Left forelimb (tissue), 1 donor: Measurements from ENCODE around the gene OSBPL9.
"Not testable (repeated sequence)": the region's sequence is repeated elsewhere in the genome, so short reads cannot be mapped to it uniquely, and the experiment has no call there.

ENCODE experiments used
- DNase-seq: peaks from one replicate; pipeline ENCODE4 v3.0.0-alpha.2; 2018; ENCODE audit warnings: low spot score

OSBPL9 gene

DNA sequence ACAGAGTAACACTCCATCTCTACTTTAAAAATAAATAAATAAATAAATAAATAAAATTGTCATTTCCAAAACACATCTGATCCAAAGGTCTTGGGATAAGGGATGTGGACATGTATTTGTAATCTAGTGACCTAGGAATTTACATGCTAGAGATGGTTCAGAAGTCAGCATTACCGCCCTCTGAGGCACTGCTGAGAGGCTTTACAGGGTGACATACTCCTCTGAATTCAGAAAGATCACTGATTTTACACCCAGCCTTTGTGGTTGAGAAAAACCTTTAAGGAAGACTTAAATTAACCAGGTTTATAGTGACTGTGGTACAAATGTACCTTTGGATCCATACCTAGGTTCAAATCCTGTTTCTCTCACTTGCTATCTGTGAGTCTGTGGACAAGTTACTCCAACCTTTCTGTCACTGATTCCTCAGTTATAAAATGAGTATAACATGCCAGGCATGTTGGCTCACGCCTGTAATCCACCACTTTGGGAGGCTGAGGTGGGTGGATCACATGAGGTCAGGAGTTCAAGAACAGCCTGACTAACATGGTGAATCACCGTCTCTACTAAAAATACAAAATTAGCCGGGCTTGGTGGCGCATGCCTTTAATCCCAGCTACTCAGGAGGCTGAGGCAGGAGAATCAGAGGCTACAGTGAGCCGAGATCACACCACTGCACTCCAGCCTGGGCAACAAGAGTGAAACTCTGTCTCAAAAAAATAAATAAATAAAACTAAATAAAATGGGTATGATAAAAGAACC lies 20.1 kb downstream of the OSBPL9 start:
- no peak for DNase-seq

DNA sequence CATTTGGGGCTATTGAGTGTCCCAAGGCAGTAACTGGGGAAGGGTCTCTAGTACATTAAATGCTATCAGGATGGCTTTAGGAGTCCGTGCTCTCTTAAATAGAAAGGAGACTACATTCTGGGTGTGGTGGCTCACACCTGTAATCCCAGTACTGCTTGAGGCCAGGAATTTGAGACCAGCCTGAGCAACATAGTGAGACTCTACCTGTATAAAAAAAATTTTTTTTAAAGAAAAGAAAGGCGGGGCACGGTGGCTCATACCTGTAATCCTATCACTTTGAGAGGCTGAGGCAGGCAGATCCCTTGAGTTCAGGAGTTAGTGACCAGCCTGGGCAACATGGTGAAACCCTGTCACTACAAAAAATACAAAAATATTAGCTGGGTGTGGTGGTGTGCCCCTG lies 21.5 kb downstream of the OSBPL9 start:
- no peak for DNase-seq

DNA sequence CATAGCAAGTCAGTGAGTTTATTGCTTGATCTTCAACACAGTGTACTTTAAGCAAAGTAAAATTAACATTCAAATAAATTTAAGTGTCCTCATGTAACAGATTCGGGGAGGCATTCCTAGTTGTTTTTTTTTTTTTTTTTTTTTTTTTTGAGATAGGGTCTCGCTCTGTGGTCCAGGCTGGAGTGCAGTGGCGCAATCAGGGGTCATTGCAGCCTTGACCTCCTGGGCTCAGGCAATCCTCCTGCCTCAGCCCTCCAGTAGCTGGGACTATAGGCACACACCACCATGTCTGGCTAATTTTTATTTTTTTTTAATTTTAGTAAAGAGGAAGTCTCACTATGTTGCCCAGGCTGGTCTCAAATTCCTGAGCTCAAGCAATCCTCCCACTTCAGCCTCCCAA lies 22.8 kb downstream of the OSBPL9 start:
- no peak for DNase-seq

DNA sequence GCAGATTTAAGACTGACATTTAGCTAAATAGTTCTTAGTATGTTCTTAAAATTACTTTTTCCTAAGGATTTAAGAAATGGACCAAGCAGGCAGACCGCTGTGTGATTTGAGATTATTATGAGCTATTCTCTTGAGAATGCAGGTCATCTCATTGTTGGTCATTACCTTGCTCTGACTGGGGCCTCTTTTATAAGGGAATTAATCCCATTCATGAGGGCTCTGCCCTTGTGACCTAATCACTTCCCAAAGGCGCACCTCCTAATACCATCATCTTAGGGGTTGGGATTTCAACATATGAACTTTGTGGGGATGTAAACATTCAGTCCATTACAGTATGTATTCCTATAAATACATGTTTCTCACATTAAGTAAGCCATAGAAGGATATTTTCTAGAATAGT lies 24.2 kb downstream of the OSBPL9 start:
- DNase-seq, result no peak

DNA sequence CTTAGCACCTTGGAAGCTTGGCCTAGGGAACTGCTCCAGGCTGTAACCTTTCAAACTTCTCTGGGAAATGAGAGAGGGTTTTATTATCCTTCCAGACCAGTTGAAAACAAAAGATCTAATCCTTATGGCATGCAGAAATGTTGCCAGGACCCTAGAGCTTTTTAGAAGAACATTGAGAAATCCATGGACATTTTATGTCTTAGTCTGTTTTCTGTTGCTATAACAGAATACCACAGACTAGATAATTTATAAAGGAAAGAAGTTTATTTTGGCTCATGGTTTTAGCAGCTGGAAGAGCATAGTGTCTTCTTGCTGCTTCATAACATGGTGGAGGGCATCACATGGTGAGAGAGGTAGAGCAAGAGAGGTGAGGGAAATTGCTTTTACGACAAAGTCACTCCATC lies 25.8 kb downstream of the OSBPL9 start:
- no peak for DNase-seq

DNA sequence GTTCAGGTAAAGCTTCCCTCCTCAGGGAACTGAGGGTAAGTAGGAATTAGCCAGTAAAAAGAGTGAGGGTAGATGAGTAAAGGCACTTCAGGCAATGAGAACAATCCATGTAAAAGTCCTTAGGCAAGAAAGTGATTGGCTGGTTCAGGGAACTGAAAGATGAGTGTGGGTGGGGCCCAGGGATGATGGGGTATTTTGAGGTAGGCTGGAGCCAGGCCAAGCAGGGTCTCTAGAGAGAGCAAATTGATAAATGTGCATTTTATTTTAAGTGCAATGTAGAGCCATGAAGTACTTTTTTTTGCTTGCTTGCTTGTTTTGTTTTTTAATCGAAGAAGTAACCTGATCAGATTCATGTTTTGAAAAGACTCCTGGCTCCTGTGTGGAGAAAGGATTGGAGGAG lies 26.5 kb downstream of the OSBPL9 start:
- no peak for DNase-seq

DNA sequence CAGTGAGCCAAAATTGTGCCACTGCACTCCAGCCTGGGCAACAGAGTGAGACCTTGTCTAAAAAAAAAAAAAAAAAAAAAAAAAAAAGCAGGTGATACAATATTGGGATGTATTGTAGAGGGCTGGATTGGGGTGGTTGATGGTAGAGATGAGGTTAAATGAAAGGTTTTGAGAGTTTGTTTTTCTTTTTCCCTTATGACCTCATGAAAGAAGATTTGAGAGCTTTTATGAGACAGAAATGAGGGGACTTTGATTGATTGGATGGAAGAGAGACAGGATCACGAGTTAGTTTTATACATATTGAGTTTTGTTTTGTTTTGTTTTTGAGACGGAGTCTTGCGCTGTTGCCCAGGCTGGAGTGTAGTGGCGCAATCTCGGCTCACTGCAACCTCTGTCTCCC lies 27.1 kb downstream of the OSBPL9 start:
- DNase-seq, result no peak

DNA sequence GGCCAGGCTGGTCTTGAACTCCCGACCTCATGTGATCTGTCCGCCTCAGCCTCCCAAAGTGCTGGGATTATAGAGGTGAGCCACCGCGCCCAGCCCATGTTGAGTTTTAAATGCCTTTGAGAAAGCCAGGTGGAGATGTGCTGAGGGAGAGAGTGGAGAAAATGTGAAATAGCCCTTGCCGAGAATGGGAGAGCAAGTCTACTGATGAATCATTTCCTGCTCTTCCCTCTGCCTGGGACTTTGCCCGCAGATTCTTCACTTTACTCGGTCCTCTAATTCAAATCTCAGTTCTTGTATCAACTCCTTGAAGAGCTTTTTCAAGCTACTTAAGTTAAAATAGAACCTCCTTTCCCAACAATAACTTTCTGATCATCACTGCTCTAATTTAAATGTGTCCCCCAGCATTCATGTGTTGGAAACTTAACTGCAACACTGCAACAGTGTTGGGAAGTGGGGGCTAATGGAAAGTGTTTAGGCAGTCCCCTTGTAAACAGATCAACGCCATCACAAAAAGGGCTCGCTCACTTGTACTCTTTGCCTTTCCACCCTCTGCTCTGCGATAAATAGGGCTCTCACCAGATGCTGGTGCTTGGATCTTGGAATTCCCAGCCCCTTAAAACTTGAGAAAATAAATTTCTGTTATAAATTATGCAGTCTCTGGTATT lies 27.8 kb downstream of the OSBPL9 start:
- no peak for DNase-seq

DNA sequence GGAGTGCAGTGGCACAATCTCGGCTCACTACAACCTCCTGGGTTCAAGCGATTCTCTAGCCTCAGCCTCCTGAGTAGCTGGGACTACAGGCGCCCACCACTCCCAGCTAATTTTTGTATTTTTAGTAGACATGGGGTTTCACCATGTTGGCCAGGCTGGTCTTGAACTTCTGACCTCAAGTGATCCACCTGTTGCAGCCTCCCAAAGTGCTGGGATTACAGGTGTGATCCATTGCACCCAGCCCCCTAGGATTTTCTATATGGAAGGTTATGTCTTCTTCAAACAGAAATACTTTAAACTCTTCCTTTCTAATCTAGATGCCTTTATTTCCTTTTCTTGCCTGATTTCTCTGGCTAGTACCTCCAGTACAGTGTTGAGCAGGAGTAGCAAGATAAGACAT lies 29.7 kb downstream of the OSBPL9 start:
- not testable (repeated sequence) for DNase-seq

DNA sequence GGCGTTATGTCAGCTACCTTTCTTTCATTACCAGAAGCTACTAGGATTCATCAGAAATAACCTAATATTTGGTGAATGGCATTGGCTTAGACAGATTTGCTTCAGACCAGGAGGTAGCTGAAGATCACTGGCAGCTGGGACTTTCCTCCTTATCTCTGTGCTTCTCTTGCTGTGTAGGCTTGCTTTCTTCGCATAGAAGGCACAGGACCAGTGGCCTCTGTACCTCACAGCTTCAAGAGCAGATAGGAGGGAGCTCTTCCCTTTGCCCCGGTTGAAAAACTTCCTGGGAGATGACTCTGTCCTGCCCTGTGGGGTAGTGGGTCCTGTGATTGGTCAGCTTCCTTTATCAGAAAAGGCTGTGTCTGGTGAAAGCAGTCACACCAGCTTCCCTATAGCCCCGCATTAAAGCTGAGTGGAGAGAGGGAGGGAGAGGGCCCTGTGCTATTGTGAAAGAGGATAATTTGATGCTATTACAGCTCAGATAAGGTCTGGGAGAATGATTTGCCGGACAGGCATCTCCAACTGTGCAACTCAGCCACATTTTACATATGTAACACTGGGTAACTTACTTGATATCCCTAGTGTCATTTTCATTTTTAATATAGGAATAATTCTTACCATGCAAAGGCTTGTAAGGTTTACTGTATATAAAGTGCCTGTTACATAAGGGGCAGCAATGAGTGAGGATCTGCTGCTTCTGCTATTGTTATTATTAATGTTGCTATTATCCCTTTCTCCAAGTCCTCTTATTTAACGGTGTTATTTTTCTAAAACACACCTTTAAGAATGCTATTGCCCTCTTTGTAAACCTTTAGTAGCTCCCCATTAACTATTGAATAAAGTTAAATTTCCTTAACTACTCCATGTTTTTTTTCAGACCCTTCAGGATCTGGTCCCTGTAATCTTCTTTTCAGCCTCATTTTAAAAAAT lies 31.6 kb downstream of the OSBPL9 start:
- DNase-seq, result no peak

DNA sequence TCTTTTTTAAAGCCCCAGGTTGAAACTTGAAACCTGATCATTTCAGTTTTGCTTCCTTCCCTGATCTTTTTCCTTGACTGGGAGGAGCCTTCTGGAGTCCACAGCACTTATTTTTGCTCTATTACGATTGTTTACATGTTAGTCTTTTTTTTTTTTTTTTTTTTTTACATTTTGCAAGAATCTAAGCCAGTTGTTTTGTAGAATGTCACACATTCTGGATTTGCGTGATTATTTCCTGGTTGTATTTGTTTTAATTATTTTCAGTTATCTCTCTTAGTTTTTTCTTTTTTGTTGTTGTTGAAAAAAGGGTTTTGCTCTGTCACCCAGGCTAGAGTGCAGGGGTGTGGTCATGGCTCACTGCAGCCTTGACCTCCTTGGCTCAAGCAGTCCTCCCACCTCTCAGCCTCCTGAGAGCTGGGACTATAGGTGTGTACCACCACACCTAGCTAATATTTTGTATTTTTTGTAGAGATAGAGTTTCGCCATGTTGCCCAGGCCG lies 32.8 kb downstream of the OSBPL9 start:
- no peak for DNase-seq

DNA sequence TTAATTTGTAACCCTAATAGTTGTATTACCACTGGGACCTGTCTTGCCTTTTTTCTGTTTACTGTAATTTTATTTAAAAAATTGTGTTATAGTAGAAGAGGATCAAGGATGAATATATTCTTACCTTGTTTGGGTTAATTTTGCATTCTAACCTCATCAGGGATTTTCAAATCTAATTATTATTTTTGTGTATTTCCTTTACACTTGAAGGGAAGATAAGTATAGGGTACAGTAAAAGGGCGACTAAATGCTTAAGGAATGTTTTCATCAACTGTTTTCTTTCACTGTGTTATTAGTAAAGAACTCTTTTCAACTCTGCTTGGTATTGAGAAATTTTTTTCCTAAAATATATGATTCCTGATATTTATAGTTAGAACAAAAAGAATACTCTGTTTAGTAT lies 33.3 kb downstream of the OSBPL9 start:
- no peak for DNase-seq

DNA sequence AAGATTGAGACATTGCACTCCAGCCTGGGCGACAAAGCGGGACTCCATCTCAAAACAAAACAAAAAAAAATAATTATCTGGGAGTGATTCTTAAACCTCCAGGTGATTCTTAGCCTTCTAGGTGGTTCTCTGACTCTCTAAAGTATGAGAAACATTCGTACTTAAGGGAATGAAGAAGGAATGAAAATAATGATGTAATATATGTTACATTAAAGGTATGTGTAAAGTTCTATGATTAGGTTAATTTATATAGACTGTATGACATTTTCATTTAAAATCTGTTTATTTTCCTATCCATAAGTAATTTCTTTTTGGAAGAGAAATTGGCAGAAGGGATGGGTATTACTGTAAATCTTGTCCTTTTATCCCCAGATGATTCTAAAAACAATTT lies 34.7 kb downstream of the OSBPL9 start:
- no peak for DNase-seq

DNA sequence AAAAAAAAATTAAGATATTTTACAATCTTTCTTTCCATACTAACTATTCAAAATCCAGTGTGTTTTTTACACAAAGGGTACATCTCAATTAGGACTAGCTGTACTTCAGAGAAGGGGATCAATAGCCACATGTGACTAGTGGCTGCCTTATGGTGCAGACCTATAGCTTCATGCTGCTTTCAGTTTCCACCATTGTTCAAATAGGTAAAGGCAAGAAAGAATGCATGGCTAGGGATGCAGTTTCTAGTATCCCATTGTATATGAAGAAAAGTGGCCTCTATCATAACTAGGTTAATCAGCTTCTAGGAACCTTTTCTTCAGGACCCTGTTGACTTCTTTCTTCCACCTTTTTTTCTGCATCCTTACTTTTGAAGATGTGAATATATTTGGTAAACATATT lies 35.7 kb downstream of the OSBPL9 start:
- no peak for DNase-seq

DNA sequence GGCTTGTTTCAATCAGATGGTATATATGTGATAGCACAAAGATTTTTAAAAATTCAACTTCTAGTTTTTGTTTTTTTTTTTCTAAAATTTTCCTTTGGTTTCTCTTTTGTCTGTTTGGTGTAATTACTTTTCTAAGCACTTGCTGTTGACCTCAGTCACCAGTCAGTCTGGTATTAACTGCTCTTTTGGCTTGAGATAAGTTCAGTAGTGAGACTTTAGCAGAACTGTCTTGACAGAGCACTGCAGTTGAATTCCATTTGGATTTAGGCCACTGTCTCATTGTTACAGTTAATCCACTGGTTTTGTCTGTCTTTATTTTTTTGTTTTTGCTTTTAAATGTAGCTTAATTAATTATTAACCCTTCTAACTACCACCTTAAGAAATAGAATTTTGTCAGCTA lies 36.2 kb downstream of the OSBPL9 start:
- no peak for DNase-seq

DNA sequence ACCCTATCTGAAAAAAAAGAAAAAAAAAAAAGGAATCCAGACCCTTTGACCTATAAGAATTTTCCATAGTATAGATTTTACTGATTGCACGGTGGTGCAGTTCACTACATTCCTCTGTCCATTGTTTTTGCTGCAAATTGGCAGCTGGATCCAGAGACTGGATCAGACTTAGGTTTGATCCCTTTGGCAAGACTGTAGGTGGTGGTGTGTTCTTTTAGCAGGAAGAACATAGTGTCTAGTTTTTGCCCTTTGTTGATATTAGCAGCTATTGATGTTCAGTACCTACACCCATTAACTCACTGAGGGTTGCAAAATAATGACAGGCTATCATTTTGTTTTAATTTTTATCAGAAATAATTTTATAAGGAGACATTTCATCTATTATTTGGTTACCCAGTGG lies 37.1 kb downstream of the OSBPL9 start:
- no peak for DNase-seq

DNA sequence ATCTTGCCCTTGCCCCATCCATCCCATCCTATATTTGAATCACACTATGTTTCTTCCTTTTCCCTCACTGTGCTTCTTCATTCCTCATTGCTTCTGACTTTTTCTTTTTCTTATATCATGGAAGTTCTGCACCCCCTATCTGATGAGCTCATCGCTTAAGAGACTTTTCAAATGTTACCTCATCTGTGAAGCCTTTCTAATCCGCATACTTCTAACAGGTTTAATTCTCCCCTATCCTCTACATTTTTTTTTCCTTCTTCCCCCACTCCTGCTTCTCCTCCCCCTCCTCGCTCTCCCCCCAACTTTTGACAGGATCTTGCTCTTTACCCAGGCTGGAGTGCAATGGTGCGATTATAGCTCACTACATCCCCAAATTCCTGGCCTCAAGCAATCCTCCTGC lies 39.5 kb downstream of the OSBPL9 start:
- no peak for DNase-seq

DNA sequence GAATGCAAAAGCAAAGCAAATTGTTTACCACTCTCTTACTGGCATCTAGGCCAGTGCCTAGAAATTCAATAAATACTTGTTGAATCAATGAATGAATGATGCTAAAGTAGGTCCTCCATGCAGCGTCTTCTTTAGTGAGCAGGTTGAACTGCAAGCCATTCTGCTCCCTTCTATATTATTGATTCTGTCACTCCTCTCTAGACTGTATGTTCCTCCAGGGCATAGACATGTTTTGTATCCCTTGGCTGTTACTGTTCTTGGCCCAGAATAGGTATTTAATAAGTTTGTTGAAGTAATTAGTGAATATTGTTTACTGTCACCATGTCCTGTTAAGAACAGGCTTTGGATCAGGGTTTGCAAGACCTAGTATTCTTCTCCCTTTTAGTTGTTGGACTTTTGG lies 43.7 kb downstream of the OSBPL9 start:
- DNase-seq, result no peak

DNA sequence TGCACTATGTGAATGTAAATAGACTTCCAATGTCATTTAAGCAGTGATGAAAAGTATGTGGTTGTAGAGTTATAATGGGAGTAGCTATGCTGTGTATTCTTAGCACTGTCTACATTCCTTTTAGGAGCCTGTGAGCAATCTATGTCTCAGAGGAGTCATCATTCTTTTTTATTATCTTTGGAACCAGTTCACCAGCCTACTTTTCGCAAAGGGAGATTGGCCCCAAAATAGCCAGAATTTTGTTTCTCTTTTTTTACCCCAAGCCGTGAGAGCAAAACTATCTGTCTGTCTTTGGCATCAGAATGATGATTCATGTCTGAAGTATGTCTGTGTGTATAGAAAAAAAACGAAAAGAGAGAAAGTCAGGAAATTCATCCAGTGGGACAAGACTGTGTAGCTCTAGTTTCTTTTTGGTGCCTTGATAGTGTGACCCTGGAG lies 44.2 kb downstream of the OSBPL9 start:
- no peak for DNase-seq

DNA sequence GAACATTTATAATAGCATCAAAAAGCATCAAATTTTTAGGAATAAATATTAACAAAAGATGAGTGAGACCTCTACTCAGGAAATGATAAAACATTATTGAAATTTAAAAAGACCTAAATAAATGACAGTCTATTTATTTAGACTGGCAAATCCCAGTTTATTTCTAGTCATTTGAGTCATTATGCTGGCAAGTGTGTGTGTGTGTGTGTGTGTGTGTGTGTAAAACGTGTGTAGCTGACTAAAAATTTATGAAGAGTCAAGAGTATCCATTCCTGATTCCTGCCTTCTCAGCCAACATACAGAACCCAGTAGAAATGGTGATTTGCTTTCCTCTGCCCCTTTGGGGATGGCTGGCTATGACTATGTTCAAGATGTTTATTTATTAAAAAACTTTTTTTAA lies 46.2 kb downstream of the OSBPL9 start:
- DNase-seq, result no peak

DNA sequence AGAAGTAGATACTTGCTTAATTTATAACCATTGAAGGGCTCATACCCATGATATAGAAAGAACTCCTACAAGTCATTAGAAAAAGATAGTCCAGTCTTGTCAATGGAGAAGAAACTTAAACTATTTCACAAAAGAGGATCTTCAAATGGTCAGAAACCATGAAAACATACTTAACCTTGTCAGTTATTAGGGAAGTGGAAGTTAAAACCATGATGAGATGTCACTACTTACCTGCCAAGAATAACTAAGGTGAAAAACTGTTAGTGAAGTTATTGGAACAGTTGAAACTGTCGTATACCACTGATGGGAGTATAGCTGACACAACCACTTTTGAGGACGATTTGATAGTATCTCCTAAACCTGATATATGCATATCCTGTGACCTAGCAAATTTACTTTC lies 46.8 kb downstream of the OSBPL9 start:
- DNase-seq, result no peak

DNA sequence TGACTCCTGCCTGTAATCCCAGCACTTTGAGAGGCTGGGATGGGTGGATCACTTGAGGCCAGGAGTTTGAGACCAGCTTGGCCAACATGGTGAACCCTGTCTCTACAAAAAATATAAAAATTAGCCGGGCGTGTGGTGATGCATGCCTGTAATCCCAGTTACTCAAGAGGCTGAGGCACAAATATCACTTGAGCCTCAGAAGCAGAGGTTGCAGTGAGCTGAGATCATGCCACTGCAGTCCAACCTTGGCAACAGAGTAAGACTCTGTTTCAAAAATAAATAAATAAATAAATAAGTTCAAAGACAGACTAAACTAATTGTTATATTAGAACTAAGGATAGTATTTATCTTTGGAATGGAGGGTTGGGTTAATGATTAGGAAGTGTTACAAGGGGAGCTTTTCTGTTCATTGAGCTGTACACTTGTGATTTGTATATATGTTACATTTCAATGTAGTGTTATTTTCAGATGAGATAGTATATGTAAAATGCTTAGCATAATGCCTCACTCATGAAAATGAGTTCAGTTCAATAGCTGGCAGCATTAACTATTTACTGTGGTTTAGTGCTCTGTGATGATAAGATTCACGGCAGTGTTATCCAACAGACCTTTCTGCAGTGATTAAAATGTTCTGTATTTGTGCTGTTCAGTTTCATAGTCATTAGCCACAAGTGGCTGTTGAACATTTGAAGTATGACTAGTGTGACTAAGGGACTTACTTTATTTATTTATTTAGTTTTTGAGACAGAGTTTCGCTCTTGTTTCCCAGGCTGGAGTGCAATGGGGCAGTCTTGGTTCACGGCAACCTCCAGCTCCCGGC lies 47.7 kb downstream of the OSBPL9 start:
- DNase-seq, result no peak
